Esophagus muscularis mucosa (tissue), 3 donors: Measurements from ENCODE around the gene GRAMD1C.

Experiments
- POLR2AphosphoS5 ChIP-seq, 2 donors: sonication (generic); formaldehyde crosslinking; IDR thresholded peaks; one replicate each; pipeline ENCODE4 v1.6.1; 2017; ENCODE audit warnings: antibody characterized with exemption in 2 of 2
- TF ChIP-seq, protein P1 (sequence below), 3 experiments: fragments of 200-600 bp in 2 of 3; fragments of 450-650 bp in 1 of 3; sonication (generic) in 2 of 3; IDR thresholded peaks; one replicate each; pipeline ENCODE4 v1.5.1; 2017 to 2019; ENCODE audit warnings: antibody characterized with exemption in 3 of 3, mild to moderate bottlenecking in 2 of 3, moderate library complexity in 1 of 3

DNA sequence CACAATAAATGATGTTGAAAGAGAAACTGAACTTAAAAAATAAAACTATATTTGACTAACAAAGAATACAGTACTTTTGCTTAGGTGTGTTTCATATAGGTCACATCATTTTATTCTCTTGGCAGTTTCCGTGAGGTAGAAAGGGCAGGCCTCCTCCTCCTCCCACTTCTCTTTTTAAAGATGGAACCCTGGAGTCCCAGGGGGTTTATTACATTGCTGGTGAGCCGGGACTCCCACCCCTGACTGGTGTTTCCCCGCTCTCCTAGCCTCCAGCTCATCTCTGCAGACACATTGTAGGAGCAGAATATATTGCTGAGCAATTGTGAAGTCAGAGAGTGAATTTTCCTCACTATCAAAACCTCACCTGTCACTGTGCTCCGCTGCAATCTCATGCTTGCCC is 139.2 kb downstream of the GRAMD1C start:
- TF ChIP-seq, protein P1, sequence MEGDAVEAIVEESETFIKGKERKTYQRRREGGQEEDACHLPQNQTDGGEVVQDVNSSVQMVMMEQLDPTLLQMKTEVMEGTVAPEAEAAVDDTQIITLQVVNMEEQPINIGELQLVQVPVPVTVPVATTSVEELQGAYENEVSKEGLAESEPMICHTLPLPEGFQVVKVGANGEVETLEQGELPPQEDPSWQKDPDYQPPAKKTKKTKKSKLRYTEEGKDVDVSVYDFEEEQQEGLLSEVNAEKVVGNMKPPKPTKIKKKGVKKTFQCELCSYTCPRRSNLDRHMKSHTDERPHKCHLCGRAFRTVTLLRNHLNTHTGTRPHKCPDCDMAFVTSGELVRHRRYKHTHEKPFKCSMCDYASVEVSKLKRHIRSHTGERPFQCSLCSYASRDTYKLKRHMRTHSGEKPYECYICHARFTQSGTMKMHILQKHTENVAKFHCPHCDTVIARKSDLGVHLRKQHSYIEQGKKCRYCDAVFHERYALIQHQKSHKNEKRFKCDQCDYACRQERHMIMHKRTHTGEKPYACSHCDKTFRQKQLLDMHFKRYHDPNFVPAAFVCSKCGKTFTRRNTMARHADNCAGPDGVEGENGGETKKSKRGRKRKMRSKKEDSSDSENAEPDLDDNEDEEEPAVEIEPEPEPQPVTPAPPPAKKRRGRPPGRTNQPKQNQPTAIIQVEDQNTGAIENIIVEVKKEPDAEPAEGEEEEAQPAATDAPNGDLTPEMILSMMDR (IDR thresholded peaks at IDR 0.05), result no peak
- TF ChIP-seq POLR2AphosphoS5 (IDR thresholded peaks at IDR 0.05), result no peak
